Measurements from ENCODE around the gene CNIH2.

Gene CNIH2

DNA sequence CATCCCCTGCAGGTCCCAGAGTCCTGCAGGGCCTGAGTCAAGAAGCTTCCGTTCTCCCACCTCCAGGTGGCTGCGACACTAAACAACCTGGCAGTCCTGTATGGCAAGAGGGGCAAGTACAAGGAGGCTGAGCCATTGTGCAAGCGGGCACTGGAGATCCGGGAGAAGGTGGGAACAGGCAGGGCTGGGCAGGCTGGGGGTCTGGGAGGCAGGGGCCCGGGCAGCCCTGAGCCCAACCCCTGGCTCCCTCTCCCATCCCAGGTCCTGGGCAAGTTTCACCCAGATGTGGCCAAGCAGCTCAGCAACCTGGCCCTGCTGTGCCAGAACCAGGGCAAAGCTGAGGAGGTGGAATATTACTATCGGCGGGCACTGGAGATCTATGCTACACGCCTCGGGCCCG is 14.2 kb upstream of the CNIH2 start:
- H3K4me3 ChIP-seq (ENCODE audit: low read depth, low read length) = no peak overlapping the region
- no peak for DNase-seq (ENCODE audit: low read depth)
- TF ChIP-seq, protein P1, sequence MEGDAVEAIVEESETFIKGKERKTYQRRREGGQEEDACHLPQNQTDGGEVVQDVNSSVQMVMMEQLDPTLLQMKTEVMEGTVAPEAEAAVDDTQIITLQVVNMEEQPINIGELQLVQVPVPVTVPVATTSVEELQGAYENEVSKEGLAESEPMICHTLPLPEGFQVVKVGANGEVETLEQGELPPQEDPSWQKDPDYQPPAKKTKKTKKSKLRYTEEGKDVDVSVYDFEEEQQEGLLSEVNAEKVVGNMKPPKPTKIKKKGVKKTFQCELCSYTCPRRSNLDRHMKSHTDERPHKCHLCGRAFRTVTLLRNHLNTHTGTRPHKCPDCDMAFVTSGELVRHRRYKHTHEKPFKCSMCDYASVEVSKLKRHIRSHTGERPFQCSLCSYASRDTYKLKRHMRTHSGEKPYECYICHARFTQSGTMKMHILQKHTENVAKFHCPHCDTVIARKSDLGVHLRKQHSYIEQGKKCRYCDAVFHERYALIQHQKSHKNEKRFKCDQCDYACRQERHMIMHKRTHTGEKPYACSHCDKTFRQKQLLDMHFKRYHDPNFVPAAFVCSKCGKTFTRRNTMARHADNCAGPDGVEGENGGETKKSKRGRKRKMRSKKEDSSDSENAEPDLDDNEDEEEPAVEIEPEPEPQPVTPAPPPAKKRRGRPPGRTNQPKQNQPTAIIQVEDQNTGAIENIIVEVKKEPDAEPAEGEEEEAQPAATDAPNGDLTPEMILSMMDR (IDR thresholded peaks at IDR 0.05; ENCODE audit: low read depth, low read length, missing control alignments) = no peak

DNA sequence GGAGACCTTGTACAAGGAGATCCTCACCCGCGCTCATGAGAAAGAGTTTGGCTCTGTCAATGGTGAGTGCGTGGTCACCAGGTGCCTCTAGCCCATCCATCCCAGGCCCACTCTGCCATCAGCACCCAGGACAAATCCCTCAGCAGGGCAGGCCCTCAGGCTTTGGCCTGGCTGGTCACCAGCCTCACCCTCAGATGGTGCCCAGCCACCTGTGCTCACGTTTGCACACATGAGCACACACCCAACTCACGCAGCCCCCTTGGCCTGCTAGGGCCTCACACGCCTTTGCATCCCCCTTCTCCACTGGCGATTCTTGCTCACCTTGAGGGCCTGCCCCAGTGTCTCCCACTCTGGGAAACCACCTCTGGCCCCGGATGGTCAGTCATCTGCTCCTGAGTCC is 13.6 kb upstream of the CNIH2 start:
- H3K4me3 ChIP-seq (ENCODE audit: low read depth, low read length) = no peak overlapping the region
- no peak for DNase-seq (ENCODE audit: low read depth)
- TF ChIP-seq, protein P1 (IDR thresholded peaks at IDR 0.05; ENCODE audit: low read depth, low read length, missing control alignments) = no peak

DNA sequence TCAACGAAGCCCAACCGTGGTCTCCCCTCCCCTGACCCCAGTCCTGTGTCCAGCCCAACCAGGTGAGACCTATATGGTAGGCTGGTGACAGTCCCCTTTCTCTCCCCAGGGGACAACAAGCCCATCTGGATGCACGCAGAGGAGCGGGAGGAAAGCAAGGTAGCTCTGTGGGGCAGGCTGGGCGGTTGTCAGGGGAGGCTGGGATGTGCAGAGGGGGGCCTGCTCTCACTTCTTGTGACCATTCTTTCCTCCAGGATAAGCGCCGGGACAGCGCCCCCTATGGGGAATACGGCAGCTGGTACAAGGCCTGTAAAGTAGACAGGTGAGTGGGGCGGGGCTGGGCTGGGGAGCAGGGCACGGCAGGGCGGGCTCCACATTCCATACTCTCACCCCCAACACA is 13.1 kb upstream of the CNIH2 start:
- no peak overlapping the region for H3K4me3 ChIP-seq (ENCODE audit: low read depth, low read length)
- DNase-seq (ENCODE audit: low read depth) = no peak
- TF ChIP-seq, protein P1 (IDR thresholded peaks at IDR 0.05; ENCODE audit: low read depth, low read length, missing control alignments) = peak; percentile 55

DNA sequence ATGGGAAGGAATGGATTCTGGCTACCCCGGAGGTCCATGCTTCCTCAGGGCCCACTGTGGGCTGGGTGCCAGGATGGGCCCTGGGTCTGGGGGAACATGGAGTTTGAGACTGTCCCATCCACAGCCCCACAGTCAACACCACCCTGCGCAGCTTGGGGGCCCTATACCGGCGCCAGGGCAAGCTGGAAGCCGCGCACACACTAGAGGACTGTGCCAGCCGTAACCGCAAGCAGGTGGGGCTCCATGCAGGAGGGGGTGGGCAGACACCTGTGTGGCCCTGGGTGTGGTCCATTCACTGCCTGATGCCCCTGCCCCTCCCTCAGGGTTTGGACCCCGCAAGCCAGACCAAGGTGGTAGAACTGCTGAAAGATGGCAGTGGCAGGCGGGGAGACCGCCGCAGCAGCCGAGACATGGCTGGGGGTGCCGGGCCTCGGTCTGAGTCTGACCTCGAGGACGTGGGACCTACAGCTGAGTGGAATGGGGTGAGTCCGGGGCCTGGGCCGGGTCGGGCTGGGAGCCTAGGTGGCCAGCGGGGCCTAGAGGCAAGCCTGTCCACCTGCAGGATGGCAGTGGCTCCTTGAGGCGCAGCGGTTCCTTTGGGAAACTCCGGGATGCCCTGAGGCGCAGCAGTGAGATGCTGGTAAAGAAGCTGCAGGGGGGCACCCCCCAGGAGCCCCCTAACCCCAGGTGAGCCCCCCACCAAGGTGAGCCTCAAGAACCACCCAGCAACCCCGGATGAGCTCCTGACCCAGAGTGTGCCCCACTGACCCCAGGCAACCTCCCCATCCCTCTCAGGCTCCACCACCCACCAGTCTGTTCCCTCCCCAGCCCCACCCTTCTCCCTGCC is 12.2 kb upstream of the CNIH2 start:
- DNase-seq (ENCODE audit: low read depth) = no peak
- TF ChIP-seq, protein P1 (IDR thresholded peaks at IDR 0.05; ENCODE audit: low read depth, low read length, missing control alignments) = no peak
- no peak overlapping the region for H3K4me3 ChIP-seq (ENCODE audit: low read depth, low read length)

DNA sequence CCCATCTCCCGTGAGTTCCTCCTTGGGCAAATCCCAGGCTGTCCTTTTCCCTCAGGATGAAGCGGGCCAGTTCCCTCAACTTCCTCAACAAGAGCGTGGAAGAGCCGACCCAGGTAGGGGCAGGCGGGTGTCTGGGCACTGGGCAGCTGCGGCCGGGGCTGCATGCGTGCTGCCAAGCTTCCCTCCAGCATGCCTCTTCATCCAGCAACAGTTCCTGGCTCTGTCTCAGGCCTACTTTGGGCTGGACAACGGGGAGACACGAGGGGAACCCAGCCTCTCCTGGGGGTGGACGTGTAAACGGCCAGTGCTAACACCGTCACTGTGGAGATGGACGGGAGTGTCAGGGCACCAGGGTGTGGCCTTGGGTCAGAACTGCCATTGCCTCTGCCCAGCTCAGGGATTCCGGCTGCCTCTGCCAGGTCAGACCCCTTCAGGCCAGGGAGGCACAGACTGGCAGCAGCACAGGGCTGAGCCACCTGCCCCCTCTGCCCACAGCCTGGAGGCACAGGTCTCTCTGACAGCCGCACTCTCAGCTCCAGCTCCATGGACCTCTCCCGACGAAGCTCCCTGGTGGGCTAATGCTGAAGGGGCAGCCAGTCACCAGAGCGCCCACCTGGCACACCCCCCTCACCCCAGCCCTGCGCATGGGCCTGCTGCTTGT is 11.5 kb upstream of the CNIH2 start:
- no peak overlapping the region for H3K4me3 ChIP-seq (ENCODE audit: low read depth, low read length)
- DNase-seq (ENCODE audit: low read depth) = no peak
- TF ChIP-seq, protein P1 (IDR thresholded peaks at IDR 0.05; ENCODE audit: low read depth, low read length, missing control alignments) = no peak

DNA sequence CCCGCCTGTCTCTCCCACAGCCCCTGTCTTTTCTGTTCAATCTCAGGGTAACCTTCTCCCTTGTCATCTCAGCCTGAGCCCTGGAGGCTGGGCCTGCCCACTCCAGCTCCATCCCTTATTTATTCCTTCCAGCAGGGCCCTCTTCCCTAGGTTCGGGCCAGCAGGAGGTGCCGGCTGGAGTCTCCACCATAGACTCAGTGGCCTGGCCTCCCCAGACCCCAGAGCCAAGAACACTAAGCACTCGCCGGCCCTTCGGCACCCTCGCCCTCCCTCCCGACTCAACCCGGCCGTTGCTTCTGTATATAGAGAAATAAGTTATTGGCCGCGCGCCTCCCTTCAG is 11.0 kb upstream of the CNIH2 start:
- no peak for DNase-seq (ENCODE audit: low read depth)
- H3K4me3 ChIP-seq (ENCODE audit: low read depth, low read length) = no peak overlapping the region; the same call in 1 of the 2 replicates
- TF ChIP-seq, protein P1 (IDR thresholded peaks at IDR 0.05; ENCODE audit: low read depth, low read length, missing control alignments) = no peak

Measured in GM12864 (cell line).